ENCODE data around the gene SPINK1.
"Not testable (repeated sequence)": the region's sequence is repeated elsewhere in the genome, so short reads cannot be mapped to it uniquely, and the experiment has no call there.

The SPINK1 gene

GRCh38 chr5:147869892-147870291 lies 38.4 kb upstream of the SPINK1 start:
- not testable (repeated sequence) for DNase-seq (ENCODE audit: low read depth, low spot score); H3K9me3 ChIP-seq (ENCODE audit: control insufficient read depth, insufficient read depth, low read length); H3K4me1 ChIP-seq (ENCODE audit: control insufficient read depth, insufficient read depth, low read length); H3K27me3 ChIP-seq (ENCODE audit: control insufficient read depth, insufficient read depth, low read length)
- no CpG with 5 or more reads among the region's 6 CpGs for WGBS (ENCODE audit: insufficient coverage, insufficient read length)
- Histone ChIP-seq H3K36me3 (ENCODE audit: control insufficient read depth, insufficient read depth, low read length) (peaks cover 12% of the 10 kb centered on the region; the same call in 1 of the 2 replicates), H3K27ac (ENCODE audit: low read length) (peak overlapping the region; percentile 13), H3K4me3 (ENCODE audit: low read length) (peak overlapping the region; percentile 8; the same call in 1 of the 2 replicates)

- no peak for DNase-seq (ENCODE audit: low read depth, low spot score)
- WGBS (ENCODE audit: insufficient coverage, insufficient read length) = no CpG with 5 or more reads among the region's 4 CpGs
Measured at GRCh38 chr5:147869112-147869511, 37.6 kb upstream of the SPINK1 start.

GRCh38 chr5:147863454-147864158 lies 32.1 kb upstream of the SPINK1 start:
- Histone ChIP-seq H3K4me1 (ENCODE audit: control insufficient read depth, insufficient read depth, low read length) (peaks cover 5% of the 10 kb centered on the region; the same call in 1 of the 2 replicates), H3K9me3 (ENCODE audit: control insufficient read depth, insufficient read depth, low read length) (no peaks in the 10 kb centered on the region), H3K36me3 (ENCODE audit: control insufficient read depth, insufficient read depth, low read length) (peaks cover 5% of the 10 kb centered on the region; the same call in 1 of the 2 replicates), H3K4me3 (ENCODE audit: low read length) (no peak overlapping the region), H3K27me3 (ENCODE audit: control insufficient read depth, insufficient read depth, low read length) (no peaks in the 10 kb centered on the region), H3K27ac (ENCODE audit: low read length) (no peak overlapping the region)
- no peak for DNase-seq (ENCODE audit: low read depth, low spot score)
- WGBS (ENCODE audit: insufficient coverage, insufficient read length) = no CpG with 5 or more reads among the region's 3 CpGs

More at GRCh38 chr5:147869112-147869511, 37.6 kb upstream of the SPINK1 start:
- H3K27me3 ChIP-seq (ENCODE audit: control insufficient read depth, insufficient read depth, low read length) = no peaks in the 10 kb centered on the region
- no peaks in the 10 kb centered on the region for H3K9me3 ChIP-seq (ENCODE audit: control insufficient read depth, insufficient read depth, low read length)
- peaks cover 1% of the 10 kb centered on the region; the same call in 1 of the 2 replicates for H3K4me1 ChIP-seq (ENCODE audit: control insufficient read depth, insufficient read depth, low read length)
- peak overlapping the region; percentile 1; the same call in 1 of the 2 replicates for H3K4me3 ChIP-seq (ENCODE audit: low read length)
- peak overlapping the region; percentile 13 for H3K27ac ChIP-seq (ENCODE audit: low read length)
- peaks cover 12% of the 10 kb centered on the region; the same call in 1 of the 2 replicates for H3K36me3 ChIP-seq (ENCODE audit: control insufficient read depth, insufficient read depth, low read length)

GRCh38 chr5:147860641-147861025 lies 29.2 kb upstream of the SPINK1 start:
- no peak overlapping the region for H3K27ac ChIP-seq (ENCODE audit: low read length)
- peaks cover 5% of the 10 kb centered on the region; the same call in 1 of the 2 replicates for H3K4me1 ChIP-seq (ENCODE audit: control insufficient read depth, insufficient read depth, low read length)
- DNase-seq (ENCODE audit: low read depth, low spot score) = no peak

GRCh38 chr5:147859962-147860640 lies 28.6 kb upstream of the SPINK1 start:
- no CpG with 5 or more reads among the region's 3 CpGs for WGBS (ENCODE audit: insufficient coverage, insufficient read length)
- peak overlapping the region; percentile 37 for H3K27ac ChIP-seq (ENCODE audit: low read length)
- H3K36me3 ChIP-seq (ENCODE audit: control insufficient read depth, insufficient read depth, low read length) = peaks cover 3% of the 10 kb centered on the region; the same call in 1 of the 2 replicates
- H3K4me3 ChIP-seq (ENCODE audit: low read length) = no peak overlapping the region
- H3K9me3 ChIP-seq (ENCODE audit: control insufficient read depth, insufficient read depth, low read length) = no peaks in the 10 kb centered on the region
- peaks cover 5% of the 10 kb centered on the region; the same call in 1 of the 2 replicates for H3K4me1 ChIP-seq (ENCODE audit: control insufficient read depth, insufficient read depth, low read length)
- DNase-seq (ENCODE audit: low read depth, low spot score) = no peak
- no peaks in the 10 kb centered on the region for H3K27me3 ChIP-seq (ENCODE audit: control insufficient read depth, insufficient read depth, low read length)

More at GRCh38 chr5:147860641-147861025, 29.2 kb upstream of the SPINK1 start:
- H3K36me3 ChIP-seq (ENCODE audit: control insufficient read depth, insufficient read depth, low read length) = peaks cover 5% of the 10 kb centered on the region; the same call in 1 of the 2 replicates
- no peak overlapping the region for H3K4me3 ChIP-seq (ENCODE audit: low read length)
- no peaks in the 10 kb centered on the region for H3K9me3 ChIP-seq (ENCODE audit: control insufficient read depth, insufficient read depth, low read length)
- H3K27me3 ChIP-seq (ENCODE audit: control insufficient read depth, insufficient read depth, low read length) = no peaks in the 10 kb centered on the region
- no CpG with 5 or more reads among the region's 1 CpG for WGBS (ENCODE audit: insufficient coverage, insufficient read length)

GRCh38 chr5:147858565-147858964 lies 27.1 kb upstream of the SPINK1 start:
- WGBS (ENCODE audit: insufficient coverage, insufficient read length) = no CpG with 5 or more reads among the region's 1 CpG
- Histone ChIP-seq H3K36me3 (ENCODE audit: control insufficient read depth, insufficient read depth, low read length) (peaks cover 3% of the 10 kb centered on the region; the same call in 1 of the 2 replicates), H3K27ac (ENCODE audit: low read length) (no peak overlapping the region), H3K4me3 (ENCODE audit: low read length) (no peak overlapping the region), H3K9me3 (ENCODE audit: control insufficient read depth, insufficient read depth, low read length) (no peaks in the 10 kb centered on the region), H3K4me1 (ENCODE audit: control insufficient read depth, insufficient read depth, low read length) (peaks cover 5% of the 10 kb centered on the region; the same call in 1 of the 2 replicates), H3K27me3 (ENCODE audit: control insufficient read depth, insufficient read depth, low read length) (no peaks in the 10 kb centered on the region)
- no peak for DNase-seq (ENCODE audit: low read depth, low spot score)

- DNase-seq (ENCODE audit: low read depth, low spot score) = no peak
- Histone ChIP-seq H3K4me3 (ENCODE audit: low read length) (no peak overlapping the region), H3K36me3 (ENCODE audit: control insufficient read depth, insufficient read depth, low read length) (peaks cover 3% of the 10 kb centered on the region; the same call in 1 of the 2 replicates), H3K27ac (ENCODE audit: low read length) (no peak overlapping the region), H3K4me1 (ENCODE audit: control insufficient read depth, insufficient read depth, low read length) (peaks cover 5% of the 10 kb centered on the region; the same call in 1 of the 2 replicates), H3K9me3 (ENCODE audit: control insufficient read depth, insufficient read depth, low read length) (no peaks in the 10 kb centered on the region), H3K27me3 (ENCODE audit: control insufficient read depth, insufficient read depth, low read length) (no peaks in the 10 kb centered on the region)
- WGBS (ENCODE audit: insufficient coverage, insufficient read length) = no CpG with 5 or more reads among the region's 2 CpGs
Measured at GRCh38 chr5:147857302-147858129, 26.0 kb upstream of the SPINK1 start.

- no peaks in the 10 kb centered on the region for H3K36me3 ChIP-seq (ENCODE audit: control insufficient read depth, insufficient read depth, low read length)
- no peak overlapping the region for H3K27ac ChIP-seq (ENCODE audit: low read length)
- peaks cover 4% of the 10 kb centered on the region; the same call in 1 of the 2 replicates for H3K4me1 ChIP-seq (ENCODE audit: control insufficient read depth, insufficient read depth, low read length)
- DNase-seq (ENCODE audit: low read depth, low spot score) = no peak
- H3K4me3 ChIP-seq (ENCODE audit: low read length) = no peak overlapping the region
- H3K9me3 ChIP-seq (ENCODE audit: control insufficient read depth, insufficient read depth, low read length) = no peaks in the 10 kb centered on the region
- no peaks in the 10 kb centered on the region for H3K27me3 ChIP-seq (ENCODE audit: control insufficient read depth, insufficient read depth, low read length)
Measured at GRCh38 chr5:147856801-147857200, 25.3 kb upstream of the SPINK1 start.

- Histone ChIP-seq H3K27ac (ENCODE audit: low read length) (no peak overlapping the region), H3K4me3 (ENCODE audit: low read length) (no peak overlapping the region), H3K4me1 (ENCODE audit: control insufficient read depth, insufficient read depth, low read length) (peaks cover 4% of the 10 kb centered on the region; the same call in 1 of the 2 replicates), H3K27me3 (ENCODE audit: control insufficient read depth, insufficient read depth, low read length) (no peaks in the 10 kb centered on the region), H3K36me3 (ENCODE audit: control insufficient read depth, insufficient read depth, low read length) (no peaks in the 10 kb centered on the region), H3K9me3 (ENCODE audit: control insufficient read depth, insufficient read depth, low read length) (no peaks in the 10 kb centered on the region)
- WGBS (ENCODE audit: insufficient coverage, insufficient read length) = no CpG with 5 or more reads among the region's 4 CpGs
- no peak for DNase-seq (ENCODE audit: low read depth, low spot score)
Measured at GRCh38 chr5:147855774-147856069, 24.3 kb upstream of the SPINK1 start.
